Subcutaneous abdominal adipose tissue (tissue), 5 donors: ENCODE data around the gene KRT74.

Source experiments
- H3K27ac ChIP-seq: one replicate; pipeline ENCODE4 v1.7.0; 2013; ENCODE audit warnings: low read depth, mild to moderate bottlenecking, inconsistent platforms, low read length, moderate library complexity
- H3K27me3 ChIP-seq, 5 donors: one replicate each; pipeline ENCODE4 v1.7.0; 2013; ENCODE audit warnings: low read length in 5 of 5, inconsistent platforms in 1 of 5; ENCODE audit not compliant: control insufficient read depth in 5 of 5, insufficient read depth in 4 of 5
- H3K36me3 ChIP-seq, 5 donors: one replicate each; pipeline ENCODE4 v1.7.0; 2013; ENCODE audit warnings: low read length in 5 of 5; ENCODE audit not compliant: control insufficient read depth in 5 of 5, insufficient read depth in 5 of 5
- H3K4me1 ChIP-seq, 5 donors: one replicate each; pipeline ENCODE4 v1.7.0; 2013; ENCODE audit warnings: low read length in 5 of 5, mild to moderate bottlenecking in 3 of 5, moderate library complexity in 1 of 5; ENCODE audit not compliant: control insufficient read depth in 5 of 5, insufficient read depth in 5 of 5
- H3K4me3 ChIP-seq, 5 donors: one replicate each; pipeline ENCODE4 v1.7.0; 2013; ENCODE audit warnings: low read length in 5 of 5, low read depth in 1 of 5
- H3K9ac ChIP-seq, 5 donors: one replicate each; pipeline ENCODE4 v1.7.0; 2013; ENCODE audit warnings: low read length in 5 of 5, mild to moderate bottlenecking in 4 of 5, moderate library complexity in 3 of 5
- H3K9me3 ChIP-seq, 5 donors: one replicate each; pipeline ENCODE4 v1.7.0; 2013; ENCODE audit warnings: low read length in 5 of 5; ENCODE audit not compliant: control insufficient read depth in 5 of 5
- donor health status: healthy.
- donor health status: healthy.
- donor health status: healthy.
- donor health status: healthy.
- donor health status: healthy.

The KRT74 gene

DNA sequence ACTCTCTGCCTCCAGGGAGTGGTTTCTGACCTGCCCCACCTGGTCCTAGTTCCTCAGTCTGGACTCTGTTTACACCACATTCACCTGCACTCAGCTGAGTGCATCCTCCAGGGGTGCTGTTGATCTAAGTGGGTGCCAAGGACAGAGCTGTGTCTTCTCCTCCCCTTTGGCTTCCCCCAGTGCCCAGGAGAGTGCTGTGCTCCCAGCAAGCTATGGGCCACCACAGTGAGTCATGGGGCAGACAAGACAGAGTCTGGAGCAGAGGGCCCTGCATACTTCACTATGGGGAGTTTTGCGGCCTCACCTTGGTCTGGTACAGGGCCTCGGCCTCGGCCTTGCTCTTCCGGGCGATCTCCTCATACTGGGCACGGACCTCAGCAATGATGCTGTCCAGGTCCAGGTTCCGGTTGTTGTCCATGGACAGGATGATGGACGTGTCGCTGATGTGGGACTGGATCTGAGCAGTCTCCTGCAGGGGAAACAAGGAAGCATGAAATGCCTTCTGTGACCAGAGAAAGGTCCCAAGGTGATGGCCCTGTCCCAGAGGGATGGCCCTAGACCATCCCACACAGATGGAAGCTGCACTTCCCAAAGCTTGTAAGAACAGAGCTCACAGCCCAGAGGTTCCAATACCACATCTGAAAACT is 39.9 kb upstream of the KRT74 start:
- H3K9me3 ChIP-seq, result no peaks in the 10 kb centered on the region
- peaks cover 0 to 4% (median 0%) of the 10 kb centered on the region in 5 donors for H3K4me1 ChIP-seq
- no peak overlapping the region for H3K9ac ChIP-seq
- peaks cover 8 to 31% (median 20%) of the 10 kb centered on the region in 5 donors for H3K27me3 ChIP-seq
- H3K4me3 ChIP-seq, result no peak overlapping the region
- no peaks in the 10 kb centered on the region for H3K36me3 ChIP-seq
- no peak overlapping the region for H3K27ac ChIP-seq

DNA sequence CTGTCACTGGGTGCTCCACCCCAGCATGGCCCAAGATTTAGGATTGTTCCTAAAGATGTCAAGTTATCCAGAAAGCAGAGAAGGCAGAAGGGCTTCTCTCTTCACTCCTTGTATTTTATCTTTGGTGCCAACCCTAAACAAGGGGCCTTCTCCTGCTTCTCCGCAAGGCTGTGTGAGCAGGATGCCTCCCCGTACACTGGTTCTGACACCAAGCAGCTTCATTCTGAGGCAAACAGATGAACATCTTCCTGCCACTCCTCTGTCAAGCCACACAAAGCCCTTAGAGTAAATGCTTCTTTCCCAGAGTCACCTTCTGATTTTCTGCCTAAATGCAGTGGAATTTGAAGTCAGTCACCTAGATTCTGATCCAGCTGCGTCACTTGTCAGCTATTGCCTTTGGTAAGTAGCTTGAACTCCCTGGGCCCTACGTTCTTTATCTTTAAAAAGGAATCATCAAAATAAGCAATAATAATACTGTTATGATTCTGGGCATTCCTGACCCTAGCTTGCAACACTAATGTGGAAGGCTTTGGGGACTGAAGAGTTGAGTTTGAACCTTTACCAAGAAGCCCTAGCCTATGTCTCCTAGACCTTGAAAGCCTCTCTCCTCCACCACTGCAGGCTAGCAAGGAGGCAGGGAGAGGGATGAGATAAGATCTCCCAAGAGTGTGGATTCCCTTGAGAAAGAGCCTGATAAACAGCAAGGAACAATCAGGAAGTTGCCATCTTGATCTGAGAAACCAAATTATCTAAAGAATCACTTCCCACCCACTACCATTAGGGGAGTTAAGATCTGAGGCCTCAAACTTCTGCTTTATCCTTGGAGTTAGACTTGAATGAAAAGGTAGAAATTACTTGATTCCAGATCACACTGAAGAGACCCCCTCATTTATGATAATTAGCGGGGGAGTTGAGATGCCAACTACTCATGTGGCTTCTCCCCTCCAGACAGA is 39.1 kb upstream of the KRT74 start:
- peaks cover 8 to 36% (median 20%) of the 10 kb centered on the region in 5 donors for H3K27me3 ChIP-seq

DNA sequence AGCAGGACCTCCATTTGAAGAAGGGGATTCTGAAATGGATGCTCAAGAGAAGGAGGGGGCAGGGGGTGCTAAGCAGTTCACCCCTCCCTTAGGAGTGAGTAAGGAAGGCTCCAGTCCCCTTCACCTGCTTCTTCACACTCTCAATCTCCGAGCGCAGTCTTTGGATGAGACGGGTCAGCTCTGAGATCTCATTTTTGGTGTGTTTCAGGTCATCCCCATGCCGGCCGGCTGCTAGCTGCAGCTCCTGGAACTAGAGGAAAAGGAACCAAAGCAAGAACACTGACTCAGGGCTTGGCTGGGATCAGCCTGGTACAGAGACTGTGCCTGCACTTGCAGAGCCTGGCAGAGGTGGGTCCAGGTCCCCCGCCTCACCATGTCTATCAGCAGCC is 37.4 kb upstream of the KRT74 start:
- no peaks in the 10 kb centered on the region for H3K36me3 ChIP-seq
- peaks cover 8 to 30% (median 20%) of the 10 kb centered on the region in 5 donors for H3K27me3 ChIP-seq
- H3K27ac ChIP-seq, result no peak overlapping the region
- no peaks in the 10 kb centered on the region for H3K9me3 ChIP-seq
- no peak overlapping the region for H3K9ac ChIP-seq
- H3K4me3 ChIP-seq, result no peak overlapping the region
- peaks cover 0 to 4% (median 0%) of the 10 kb centered on the region in 5 donors for H3K4me1 ChIP-seq

More for the DNA sequence above, 39.1 kb upstream of the KRT74 start:
- Histone ChIP-seq H3K4me1 (peaks cover 0 to 4% (median 0%) of the 10 kb centered on the region in 5 donors), H3K36me3 (no peaks in the 10 kb centered on the region), H3K27ac (no peak overlapping the region), H3K9ac (no peak overlapping the region), H3K4me3 (no peak overlapping the region), H3K9me3 (no peaks in the 10 kb centered on the region)

- Histone ChIP-seq H3K9me3 (no peaks in the 10 kb centered on the region), H3K9ac (no peak overlapping the region), H3K4me1 (peaks cover 0 to 3% (median 0%) of the 10 kb centered on the region in 5 donors), H3K27ac (no peak overlapping the region), H3K27me3 (peaks cover 4 to 30% (median 16%) of the 10 kb centered on the region in 5 donors), H3K4me3 (no peak overlapping the region), H3K36me3 (no peaks in the 10 kb centered on the region)
Observed at GRCh38 chr12:52608826-52609630, 35.4 kb upstream of the KRT74 start.

DNA sequence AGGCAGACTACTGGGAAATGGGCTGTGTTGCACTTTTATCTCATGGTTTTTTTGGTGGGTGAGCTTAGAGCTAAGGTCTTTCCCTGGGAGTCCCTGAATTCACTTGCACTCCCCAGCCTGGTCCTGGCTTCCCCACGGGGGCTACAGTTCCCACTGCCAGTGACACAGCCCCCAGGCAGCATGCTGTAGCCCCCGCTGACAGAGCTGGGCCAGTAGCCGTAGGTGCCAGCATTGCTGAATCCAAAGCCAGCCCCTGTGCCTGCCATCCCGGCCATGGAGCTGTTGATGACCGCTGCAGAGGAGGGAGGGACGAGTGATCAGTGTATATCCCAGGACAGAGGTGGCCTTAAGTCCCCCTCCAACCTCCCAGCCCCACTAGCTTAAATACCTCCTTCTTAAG is 34.5 kb upstream of the KRT74 start:
- Histone ChIP-seq H3K4me1 (peaks cover 0 to 3% (median 0%) of the 10 kb centered on the region in 5 donors), H3K27ac (no peak overlapping the region), H3K9me3 (no peaks in the 10 kb centered on the region), H3K36me3 (no peaks in the 10 kb centered on the region), H3K4me3 (no peak overlapping the region), H3K27me3 (peaks cover 4 to 30% (median 16%) of the 10 kb centered on the region in 5 donors), H3K9ac (no peak overlapping the region)

GRCh38 chr12:52607314-52607713 is 33.7 kb upstream of the KRT74 start:
- Histone ChIP-seq H3K4me3 (no peak overlapping the region), H3K36me3 (no peaks in the 10 kb centered on the region), H3K27ac (no peak overlapping the region), H3K4me1 (peaks cover 0 to 3% (median 0%) of the 10 kb centered on the region in 5 donors), H3K27me3 (peaks cover 5 to 35% (median 21%) of the 10 kb centered on the region in 5 donors), H3K9me3 (no peaks in the 10 kb centered on the region), H3K9ac (no peak overlapping the region)

DNA sequence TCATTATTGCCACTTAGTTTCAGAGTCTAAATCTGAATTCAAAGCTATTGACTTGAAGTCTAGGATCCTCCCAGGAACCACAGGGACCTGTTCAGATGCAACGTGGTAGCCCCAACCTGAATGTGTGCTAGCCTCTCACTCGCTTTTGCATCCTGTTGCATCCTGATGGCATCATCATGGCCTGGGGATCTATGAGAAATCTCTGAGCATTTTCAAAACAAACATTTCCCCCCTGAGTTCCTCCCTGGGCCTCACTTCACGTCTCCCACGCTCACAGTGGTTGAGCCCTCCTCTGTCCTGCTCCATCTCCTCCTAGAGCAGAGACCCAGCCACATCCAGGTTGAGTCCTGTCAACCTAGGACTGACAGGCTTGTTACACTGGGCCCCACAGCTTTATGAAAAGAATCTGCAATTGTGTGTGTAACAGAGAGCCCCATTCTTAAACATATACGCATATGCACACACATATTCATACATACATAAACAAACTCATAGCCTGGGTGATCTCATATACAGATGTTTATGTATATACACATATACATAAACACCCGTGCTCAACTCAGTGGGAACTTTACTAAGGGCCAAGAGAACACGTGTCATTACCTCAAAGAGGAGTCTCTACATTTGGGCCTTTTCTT is 33.1 kb upstream of the KRT74 start:
- Histone ChIP-seq H3K9ac (no peak overlapping the region), H3K27ac (no peak overlapping the region), H3K4me1 (peaks cover 0 to 3% (median 0%) of the 10 kb centered on the region in 5 donors), H3K4me3 (no peak overlapping the region), H3K36me3 (no peaks in the 10 kb centered on the region), H3K27me3 (peaks cover 11 to 37% (median 22%) of the 10 kb centered on the region in 5 donors), H3K9me3 (no peaks in the 10 kb centered on the region)

- no peak overlapping the region for H3K9ac ChIP-seq
- no peaks in the 10 kb centered on the region for H3K9me3 ChIP-seq
- H3K4me3 ChIP-seq, result no peak overlapping the region
- peaks cover 0 to 3% (median 0%) of the 10 kb centered on the region in 5 donors for H3K4me1 ChIP-seq
- no peaks in the 10 kb centered on the region for H3K36me3 ChIP-seq
- H3K27me3 ChIP-seq, result peaks cover 17 to 39% (median 24%) of the 10 kb centered on the region in 5 donors
- H3K27ac ChIP-seq, result no peak overlapping the region
Observed at GRCh38 chr12:52606096-52606495, 32.5 kb upstream of the KRT74 start.

- Histone ChIP-seq H3K9ac (no peak overlapping the region), H3K27me3 (peaks cover 20 to 39% (median 25%) of the 10 kb centered on the region in 5 donors)
Observed at GRCh38 chr12:52605542-52605941, 31.9 kb upstream of the KRT74 start.

More at GRCh38 chr12:52605542-52605941, 31.9 kb upstream of the KRT74 start:
- H3K4me3 ChIP-seq, result no peak overlapping the region
- H3K4me1 ChIP-seq, result peaks cover 0 to 3% (median 0%) of the 10 kb centered on the region in 5 donors
- no peak overlapping the region for H3K27ac ChIP-seq
- no peaks in the 10 kb centered on the region for H3K9me3 ChIP-seq
- no peaks in the 10 kb centered on the region for H3K36me3 ChIP-seq
